Putamen (tissue), 1 donor: ENCODE results near the gene KRT6A.

Experiments
- DNase-seq: peaks from one replicate; pipeline ENCODE4 v3.0.0-alpha.2; 2016; ENCODE audit warnings: low spot score

The KRT6A gene

DNA sequence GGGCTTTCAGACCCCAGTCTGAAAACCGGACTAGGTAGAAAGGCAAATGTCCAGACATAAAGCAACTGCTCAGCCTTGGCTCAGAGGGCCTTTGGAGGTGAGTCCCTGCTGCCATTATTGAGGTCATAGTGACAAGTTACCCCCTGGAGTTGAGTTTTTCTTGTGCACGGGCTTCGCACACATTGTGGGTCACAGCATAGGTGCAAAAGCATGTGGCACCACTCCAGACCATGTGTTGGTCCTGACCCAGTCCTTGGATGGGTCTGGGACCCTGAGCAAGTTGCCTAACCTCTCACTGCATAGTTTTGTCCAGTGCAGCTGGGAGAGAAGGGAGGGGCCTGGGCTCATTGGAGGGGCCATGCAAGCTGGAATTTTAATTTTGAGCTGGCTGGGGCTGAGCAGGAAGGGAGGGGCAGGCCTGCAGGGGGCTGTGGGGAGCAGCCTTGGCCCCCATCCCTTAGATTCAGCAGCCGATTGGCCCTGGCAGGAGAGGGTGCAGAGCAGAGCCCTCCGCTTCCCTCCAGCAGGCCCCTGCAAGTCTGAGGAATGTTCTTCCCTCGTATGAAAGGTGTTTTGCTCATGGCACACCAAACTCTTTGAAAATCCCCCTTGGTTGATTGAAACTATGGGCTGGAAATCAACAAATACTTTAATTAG is 31.3 kb upstream of the KRT6A start:
- no peak for DNase-seq

DNA sequence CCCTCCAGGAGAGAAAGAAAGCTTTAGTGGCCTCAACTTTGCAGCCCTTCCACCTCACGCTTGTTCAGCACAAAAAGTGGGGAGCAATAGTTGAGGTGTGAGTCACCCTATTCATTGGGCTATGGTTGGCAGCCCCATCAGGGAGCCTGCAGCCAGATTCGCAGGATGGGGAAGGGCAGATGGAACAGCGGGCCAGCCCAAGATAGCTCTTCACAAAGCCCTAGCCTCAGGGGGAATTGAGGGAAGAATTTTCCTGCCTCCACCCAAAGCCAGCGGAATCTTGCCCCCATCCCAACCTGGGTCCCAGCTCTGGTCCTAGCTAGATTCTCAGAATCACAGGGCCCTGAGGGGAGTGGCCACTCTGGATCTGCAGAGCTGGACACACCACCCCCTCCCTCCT is 30.8 kb upstream of the KRT6A start:
- no peak for DNase-seq

DNA sequence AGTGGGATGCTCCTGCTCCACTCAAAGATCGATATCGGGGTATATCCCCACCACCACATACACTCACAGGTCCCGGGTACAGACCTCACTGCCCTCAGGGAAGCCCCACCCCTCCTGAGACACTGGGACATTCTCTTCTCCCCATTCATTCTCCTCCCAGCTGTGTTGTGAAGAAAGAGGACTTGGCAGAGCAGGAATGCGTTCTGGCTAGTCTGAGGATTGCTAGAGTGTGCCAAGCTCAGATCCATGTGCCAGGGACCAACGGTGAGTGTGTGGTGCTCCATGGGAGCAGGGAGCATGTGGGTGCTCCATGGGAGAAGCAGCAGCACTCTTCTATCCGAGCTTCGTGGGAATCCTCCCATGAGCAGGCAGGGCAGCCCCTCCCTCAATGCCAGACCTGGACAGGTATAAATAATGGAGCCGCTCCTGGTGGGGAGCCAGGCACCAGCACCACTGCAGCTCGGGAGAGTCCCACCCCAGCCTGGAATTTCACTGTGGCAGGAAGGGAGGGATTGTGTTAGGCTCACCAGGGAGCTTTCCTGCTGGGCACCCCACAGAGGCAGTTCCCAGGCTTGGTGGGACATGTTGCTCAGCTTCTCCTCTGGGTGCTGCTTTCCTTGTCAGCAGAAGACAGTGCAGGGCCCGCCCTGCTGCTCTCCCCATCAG is 29.4 kb upstream of the KRT6A start:
- DNase-seq, result no peak

DNA sequence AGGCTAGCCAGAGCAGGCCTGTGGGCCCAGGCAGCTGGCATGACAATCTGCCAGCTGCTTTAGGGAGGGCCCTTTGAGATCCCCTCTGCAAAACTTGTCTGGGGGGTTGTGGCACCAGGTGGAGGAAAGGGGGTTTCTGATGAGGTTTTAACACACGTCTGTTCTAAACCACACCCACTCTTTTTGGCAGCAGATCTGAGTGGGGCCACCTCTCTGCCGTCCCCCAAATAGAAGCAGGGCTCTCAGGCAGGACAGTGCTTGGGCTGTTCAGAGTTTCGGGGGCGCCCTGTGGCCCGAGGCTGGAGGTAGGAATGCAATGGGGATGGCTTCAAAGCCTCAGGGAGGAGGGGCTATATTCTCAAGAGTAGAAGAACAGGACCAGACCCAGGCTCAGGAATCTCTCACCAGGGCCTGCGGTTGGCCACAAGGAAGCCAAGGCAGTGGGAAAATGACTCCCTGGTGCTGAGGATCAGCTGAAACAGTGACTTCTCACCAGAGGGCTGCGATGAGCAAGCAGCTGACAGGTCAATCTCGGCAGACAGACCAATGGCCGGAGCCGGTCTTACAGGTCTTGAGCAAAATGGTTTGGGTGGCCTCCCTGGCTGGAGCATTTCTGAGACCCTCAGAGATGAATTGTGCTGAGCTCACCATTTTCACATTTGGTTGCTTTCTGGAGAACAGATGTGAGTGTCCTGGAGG is 28.7 kb upstream of the KRT6A start:
- DNase-seq, result no peak

DNA sequence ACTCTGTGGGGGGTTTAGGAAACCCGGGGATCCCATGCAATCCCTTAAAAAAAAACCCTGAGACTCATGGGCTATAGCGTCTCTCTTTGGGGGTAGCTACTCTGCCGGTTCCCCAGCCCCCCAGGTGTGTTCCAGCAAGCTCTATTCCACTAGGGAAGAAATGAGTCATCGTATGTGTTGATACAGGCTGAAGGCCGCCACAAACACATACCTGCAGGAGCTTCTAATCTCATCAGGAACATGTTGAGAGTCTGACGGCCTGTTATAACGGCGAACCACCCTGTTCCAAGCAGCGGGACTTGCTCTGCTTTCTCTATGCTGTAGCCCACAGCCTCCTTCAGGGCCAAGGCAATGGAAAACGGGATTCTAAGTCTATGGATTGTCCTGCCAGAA is 28.1 kb upstream of the KRT6A start:
- no peak for DNase-seq

DNA sequence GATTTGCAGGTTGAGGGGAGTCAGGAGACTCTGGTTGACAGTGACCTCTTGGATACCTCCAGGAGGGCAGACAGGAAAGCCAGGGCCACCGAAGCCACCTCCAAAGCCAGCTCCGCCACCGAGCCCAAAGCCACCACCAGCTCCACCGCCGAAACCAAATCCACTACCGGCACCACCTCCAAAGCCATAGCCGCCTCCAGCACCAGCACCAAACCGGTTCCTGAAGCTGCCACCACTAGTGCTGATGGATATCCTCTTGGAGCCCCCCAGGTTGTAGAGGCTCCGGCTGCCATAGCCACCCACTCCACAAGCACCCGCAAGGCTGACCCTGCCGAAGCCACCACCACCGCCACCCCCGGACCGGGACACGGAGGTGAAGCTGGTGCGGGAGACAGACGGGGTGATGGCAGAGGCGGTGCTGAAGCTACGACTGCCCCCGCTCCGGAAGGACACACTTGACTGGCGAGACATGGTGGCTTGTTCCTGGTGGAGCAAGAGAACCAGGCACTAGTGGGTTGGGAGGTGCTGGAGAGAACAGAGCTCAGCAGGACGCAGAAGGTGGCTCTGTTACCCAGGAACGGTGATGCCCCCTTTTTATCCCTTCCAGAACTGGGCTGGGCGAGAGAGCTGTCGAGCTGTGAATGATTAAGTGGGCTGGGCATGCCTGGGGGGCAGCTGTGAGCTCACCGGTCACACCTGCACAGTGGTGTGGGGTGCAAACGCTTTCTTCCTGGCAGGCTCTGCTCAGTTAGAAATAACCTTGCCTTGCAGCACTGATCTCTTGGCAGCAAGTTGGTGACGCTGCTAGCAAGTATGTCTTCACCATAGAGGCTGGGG is 27.0 kb upstream of the KRT6A start, which contains the start of gene KRT5:
Gene KRT5 (minus strand): TSS at position 569 of the 837 bp plus-strand sequence. CDS start 98 bp downstream, at position 471.
- no peak for DNase-seq

DNA sequence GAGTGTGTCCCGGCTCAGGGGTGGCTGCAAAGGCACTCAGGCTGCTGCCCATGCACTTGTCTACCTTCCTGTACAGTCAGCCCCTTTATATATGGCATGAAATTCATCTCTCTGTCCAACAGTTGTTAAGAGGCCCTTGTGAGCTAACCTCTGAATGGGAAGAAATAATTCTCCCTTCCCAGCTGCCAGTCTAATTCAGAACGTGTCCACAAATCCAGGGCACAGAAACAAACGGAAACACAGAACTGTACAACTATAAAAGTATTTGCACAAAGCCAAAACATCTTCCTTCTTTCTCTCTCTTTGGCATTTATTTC is 26.3 kb upstream of the KRT6A start:
- DNase-seq, result no peak

DNA sequence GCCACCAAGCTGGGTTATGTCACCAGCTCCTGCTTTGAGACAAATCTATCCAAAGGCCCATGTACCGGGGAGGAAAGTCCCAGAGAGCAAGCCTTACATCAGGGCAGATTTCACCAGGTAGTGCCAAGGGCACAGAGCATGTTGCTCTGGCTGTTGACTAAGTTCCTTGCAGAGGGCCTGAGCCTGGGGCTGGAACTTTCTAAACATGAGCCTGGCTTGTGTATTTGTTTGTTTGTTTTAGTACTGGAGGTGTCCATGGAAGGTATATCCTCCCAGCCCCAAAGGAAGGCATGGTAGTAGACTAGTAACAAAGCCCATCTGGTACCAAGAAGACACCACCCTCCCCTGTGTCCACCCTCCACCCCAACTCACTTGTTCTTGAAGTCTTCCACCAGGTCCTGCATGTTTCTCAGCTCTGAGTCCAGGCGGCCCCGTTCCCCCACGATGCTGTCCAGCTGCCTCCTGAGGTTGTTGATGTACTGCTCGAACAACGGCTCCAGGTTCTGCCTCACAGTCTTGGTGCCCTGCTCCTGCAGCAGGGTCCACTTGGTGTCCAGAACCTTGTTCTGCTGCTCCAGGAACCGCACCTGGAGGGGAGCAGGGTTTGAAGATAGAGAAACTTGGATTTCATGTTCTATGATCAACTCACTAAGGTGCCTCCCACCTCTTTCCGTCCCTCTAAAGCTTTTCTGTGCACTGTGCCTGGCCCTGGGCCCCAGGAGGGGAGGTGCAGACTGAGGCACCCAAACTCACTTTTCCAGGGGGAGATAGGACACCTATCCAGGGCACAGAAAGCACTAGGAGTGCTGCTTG is 25.7 kb upstream of the KRT6A start:
- no peak for DNase-seq

DNA sequence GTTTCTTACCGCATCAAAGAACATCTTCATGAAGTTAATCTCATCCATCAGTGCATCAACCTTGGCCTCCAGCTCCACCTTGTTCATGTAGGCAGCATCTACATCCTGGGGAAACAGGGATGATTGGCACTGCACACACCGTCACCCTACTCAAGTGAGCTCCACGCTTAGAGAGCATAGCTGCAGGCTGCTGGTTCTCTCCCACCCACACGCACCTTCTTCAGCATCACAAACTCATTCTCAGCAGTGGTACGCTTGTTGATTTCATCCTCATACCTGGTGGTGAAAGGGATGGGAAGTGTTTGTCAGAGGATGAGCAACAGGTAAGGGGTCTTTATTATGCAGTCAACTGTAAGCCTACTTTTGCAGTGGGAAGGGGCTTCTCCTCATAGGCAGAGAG is 24.8 kb upstream of the KRT6A start:
- peak; percentile 80 for DNase-seq

DNA sequence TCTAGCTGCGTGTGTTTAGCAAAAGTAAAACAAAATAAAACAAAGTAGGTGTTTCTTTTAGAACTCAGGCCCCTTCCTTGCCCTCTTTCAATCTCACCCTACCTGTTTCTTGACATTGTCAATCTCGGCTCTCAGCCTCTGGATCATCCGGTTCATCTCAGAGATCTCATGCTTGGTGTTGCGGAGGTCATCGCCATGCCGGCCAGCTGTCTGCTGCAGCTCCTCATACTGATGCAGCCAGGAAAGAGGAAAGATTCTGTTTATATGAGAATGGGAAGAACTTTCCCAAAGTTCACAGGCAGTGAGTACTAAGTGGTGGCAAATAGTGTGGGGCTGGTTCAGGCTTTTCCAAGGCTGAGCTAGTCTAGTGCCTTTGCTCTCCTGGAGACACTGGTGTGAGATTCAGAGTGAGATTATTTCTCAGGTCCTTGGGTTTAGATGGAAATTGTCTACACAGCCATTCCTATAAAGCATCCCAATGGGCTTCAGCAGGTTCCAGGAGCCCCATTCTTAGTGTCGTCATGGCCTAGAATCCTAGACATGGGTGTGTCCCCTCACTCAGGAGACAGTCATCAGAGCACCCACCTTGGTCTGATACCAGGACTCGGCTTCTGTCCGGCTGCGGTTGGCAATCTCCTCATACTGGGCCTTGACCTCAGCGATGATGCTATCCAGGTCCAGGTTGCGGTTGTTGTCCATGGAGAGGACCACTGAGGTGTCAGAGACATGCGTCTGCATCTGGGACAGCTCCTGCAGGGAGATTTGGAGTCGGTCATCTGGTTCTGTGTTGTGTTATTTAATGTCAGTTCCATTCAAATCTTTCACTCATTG is 24.2 kb upstream of the KRT6A start:
- DNase-seq, result no peak

DNA sequence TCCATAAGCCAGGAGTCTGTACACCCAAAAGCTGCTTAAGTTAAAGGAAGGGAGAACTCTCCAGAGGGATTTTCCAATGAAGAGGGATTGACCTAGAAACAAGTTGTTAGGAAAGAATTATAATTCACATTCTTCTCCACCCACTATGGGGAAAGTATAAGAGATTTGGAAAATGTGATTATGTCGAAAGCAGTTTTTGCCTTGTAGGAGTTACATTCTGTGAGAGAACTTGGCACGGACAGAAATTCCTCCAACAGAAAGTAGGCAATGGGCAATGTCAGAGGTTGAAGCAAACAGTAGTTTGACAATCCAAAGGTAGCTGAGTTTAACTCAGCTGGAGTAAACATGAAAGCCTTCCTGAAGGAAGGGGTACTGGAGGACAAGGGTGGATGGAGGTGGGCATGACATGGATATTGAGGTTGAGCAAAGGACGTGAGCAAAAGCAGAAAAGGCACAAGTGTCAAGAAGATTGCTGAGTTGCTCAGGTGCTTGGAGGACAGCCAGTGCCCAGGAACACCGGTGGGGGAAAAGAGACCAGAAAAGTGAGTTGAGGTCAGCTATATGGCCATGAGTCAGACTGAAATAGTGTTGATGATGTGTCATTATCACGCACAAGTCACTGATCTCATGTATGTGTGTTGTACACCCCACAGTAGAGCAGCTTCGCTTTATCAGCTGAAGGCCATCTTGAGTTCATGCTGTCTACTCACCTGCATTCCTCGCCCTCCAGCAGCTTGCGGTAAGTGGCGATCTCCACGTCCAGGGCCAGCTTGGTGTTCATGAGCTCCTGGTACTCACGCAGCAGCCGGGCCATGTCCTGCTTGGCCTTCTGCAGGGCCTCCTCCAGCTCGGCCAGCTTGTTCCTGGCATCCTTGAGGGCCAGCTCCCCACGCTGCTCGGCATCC is 23.1 kb upstream of the KRT6A start:
- DNase-seq, result peak; percentile 28

DNA sequence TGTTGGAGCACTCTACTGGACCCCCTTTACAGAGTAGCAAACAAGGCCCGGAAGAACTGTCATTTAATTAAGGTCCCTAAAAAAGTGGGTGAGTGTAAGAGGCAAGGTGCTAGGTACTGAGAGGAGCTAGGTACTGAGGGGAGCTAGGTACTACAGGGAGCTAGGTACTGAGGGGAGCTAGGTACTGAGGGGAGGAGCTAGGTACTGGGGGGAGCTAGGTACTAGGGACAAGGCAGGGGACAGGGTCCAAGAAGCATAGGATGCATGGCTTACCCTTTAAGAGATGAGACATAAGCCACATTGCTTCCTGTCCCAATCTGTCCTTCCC is 22.2 kb upstream of the KRT6A start:
- DNase-seq, result no peak

DNA sequence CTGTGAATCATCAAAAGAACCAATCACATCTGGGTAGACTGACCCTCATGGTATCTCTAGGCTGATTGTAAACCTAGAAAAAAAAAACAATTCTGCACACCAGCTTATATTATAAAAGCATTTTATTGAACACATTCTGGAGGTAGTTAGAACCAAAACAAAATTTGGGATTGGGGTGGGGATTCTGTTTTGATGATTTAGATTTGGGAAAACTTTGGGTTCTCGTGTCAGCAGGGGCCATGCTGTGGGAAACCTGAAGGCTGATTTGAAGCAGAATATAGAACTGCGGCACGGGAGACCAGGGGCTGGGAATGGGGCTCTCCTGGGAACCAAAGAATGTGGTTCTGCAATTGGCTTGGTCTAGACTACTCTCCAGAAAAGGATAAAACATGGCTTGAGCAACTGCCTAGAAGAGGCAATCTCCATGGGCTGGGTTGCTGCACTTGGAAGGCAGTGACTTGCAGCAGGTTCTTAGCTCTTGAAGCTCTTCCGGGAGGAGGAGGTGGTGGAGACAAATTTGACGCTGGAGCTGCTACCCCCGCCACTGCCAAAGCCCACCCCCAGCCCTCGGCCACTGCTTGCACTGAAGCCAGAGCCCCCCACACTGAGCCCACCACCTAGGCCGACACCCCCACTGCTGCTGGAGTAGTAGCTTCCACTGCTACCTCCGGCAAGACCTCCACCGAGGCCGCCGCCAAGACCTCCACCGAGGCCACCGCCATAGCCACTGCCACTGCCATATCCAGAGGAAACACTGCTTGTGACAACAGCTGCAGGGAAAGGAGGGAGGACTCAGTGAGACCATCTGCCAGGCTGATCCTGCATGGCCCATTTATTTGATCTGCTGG is 21.6 kb upstream of the KRT6A start:
- DNase-seq, result no peak

DNA sequence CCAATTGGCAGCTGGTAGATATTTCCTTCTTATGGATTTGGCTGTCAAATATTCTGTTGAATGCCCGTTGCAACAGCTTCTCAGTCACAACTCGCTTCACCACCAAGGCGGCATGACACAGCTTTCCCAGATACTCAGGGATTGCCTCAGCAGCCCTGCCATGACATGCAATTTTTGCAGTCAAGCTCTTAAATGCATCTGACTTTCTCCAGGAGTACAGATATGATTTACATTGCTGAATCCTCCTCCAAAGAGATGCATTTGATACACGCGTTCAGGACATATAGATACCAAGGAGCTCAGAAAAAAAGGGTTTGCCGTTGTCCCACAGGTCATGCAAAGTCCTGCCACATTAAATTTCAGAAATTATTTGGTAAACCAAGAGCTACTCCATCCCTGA is 20.7 kb upstream of the KRT6A start:
- no peak for DNase-seq

DNA sequence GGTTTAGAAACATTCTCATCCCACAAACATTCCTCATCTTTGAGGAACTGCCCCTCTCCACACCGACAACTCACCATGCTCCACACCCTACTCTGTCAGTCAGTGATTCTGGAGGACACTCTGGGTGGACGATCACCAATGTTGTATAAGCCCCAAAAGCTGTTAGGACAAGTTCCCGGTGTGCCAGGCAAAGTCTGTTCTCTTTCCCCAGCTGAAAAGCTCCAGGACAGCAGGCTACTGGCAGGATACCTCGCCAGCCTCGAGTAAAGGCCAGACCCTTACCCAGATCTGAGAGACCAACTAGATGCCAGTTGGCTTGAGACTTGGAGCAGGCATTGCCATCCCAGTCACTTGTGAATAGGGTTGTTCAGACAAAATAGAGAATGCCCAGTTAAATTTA is 15.2 kb upstream of the KRT6A start:
- no peak for DNase-seq

DNA sequence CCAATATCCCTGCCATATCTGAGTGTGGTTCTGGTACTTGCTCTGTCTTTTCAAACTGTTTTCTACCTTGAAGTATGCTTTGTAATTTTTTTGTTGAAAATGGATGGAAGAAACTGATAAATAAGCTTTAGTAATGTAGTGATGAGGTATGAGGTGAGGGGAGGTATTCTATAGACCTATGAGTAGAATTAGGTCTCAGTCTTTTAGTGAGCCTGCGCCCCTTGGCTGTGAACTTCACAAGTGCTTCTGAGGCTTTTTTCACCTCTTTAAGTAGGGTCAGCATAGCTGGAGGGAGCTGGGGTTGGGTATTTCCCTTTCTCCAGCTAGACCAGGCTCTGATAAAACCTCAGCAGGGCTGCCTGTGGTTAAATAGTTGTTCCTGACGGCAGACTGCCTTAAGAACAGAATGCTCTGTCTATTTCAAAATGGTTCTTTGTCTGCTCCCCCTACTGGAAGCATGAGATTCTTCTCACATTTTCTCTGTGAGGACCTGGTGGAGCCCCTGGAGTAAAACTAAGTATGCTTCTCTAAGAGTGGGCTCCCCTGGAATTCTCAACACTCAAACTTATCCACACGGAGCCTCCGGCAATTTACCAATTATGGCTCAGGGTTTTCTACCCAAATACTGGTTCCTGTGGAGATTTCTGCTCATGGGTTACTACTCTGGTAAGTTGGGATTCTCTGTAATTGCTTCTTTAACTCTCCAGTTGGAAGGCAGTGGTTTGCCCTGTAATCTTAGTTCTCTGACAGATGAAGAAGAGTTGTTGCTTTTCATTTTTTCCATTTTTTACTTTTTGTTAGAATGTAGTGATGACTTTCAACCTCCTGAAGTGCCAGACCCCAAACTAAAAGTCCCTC is 14.0 kb upstream of the KRT6A start:
- no peak for DNase-seq

DNA sequence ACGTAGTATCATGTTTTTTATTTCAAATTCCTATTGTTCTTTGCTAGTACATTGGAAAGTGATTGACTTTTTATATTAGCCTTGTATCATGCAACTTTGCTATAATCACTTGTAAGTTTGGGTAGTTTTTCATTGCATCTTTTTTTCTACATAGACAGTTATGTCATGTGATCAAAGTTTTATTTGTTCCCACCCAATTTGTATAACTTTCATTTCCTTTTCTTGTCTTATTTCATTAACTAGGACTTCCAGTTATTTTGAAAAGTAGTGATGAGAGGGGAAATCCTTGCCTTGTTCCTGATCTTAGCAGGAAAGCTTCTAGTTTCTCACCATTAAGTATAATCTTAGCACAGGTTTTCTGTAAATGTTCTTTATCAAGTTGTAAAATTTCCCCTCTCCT is 9.8 kb upstream of the KRT6A start:
- no peak for DNase-seq

DNA sequence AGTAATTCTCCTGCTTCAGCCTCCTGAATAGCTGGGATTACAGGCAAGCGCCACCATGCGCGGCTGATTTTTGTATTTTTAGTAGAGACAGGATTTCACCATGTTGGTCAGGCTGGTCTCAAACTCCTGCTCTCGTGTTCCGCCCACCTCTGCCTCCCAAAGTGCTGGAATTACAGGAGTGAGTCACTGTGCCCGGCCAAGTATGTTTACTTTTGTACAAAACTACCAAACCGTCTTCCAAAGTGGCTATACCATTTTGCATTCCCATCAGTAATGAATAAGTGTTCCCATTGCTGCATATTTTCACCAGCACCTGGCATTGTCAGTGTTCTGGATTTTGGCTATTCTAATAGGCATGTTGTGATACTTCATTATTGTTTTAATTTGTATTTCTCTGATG is 8.4 kb upstream of the KRT6A start:
- no peak for DNase-seq
